PC-9 (cell line): ENCODE results near the gene CLEC16A. TPM values are rescaled to one million over a fixed set of nuclear protein-coding genes. Genes with fewer than 3 reads are reported as not detected.

Experiments used
- BruUV-seq: library from RNA; stranded (reverse); fragments of 400-500 nt; replicated peaks from 2 replicates; lab custom pipeline; 2021; lab: Mats Ljungman, UMichigan
- CTCF ChIA-PET: fragments of 300-600 bp; sonication (Branson Sonifier 250); formaldehyde crosslinking; loops from one replicate; lab custom pipeline; 2022; ENCODE audit warnings: antibody characterized with exemption; lab: Charles Lee
- POLR2A ChIA-PET: fragments of 300-600 bp; sonication (Branson Sonifier 250); formaldehyde crosslinking; loops from one replicate; lab custom pipeline; 2022; ENCODE audit warnings: antibody characterized with exemption; ENCODE audit not compliant: unreplicated experiment; lab: Charles Lee
- DNase-seq, 2 experiments: peaks; one replicate each; pipeline versions ENCODE4 v3.0.0 to v3.0.0-alpha.2; 2015 to 2022; ENCODE audit warnings: mixed read lengths in 1 of 2
- H2AFZ ChIP-seq: fragments of 200-600 bp; sonication (generic); 2 replicates; pipeline ENCODE4 v1.8.1; 2017; ENCODE audit warnings: antibody characterized with exemption
- H3F3A ChIP-seq: fragments of 200-600 bp; sonication (generic); 2 replicates; pipeline ENCODE4 v1.8.1; 2017; ENCODE audit warnings: antibody characterized with exemption, mild to moderate bottlenecking, low read depth; ENCODE audit not compliant: insufficient read depth
- H3K27ac ChIP-seq: fragments of 200-600 bp; sonication (generic); 2 replicates; pipeline ENCODE4 v1.6.1; 2016; ENCODE audit warnings: mixed run types
- H3K27me3 ChIP-seq: fragments of 200-600 bp; sonication (generic); 2 replicates; pipeline ENCODE4 v1.6.1; 2016; ENCODE audit warnings: low read depth, mixed run types; ENCODE audit not compliant: insufficient read depth
- H3K36me3 ChIP-seq: fragments of 200-600 bp; sonication (generic); 2 replicates; pipeline ENCODE4 v1.6.1; 2016; ENCODE audit warnings: low read depth, mixed run types
- H3K4me1 ChIP-seq: fragments of 200-600 bp; sonication (generic); replicated peaks from 2 replicates; pipeline ENCODE4 v1.6.1; 2016; ENCODE audit warnings: mixed run types; ENCODE audit not compliant: insufficient read depth
- H3K4me2 ChIP-seq: fragments of 200-600 bp; sonication (generic); 2 replicates; pipeline ENCODE4 v1.6.1; 2017; ENCODE audit warnings: mixed run types
- H3K4me3 ChIP-seq: fragments of 200-600 bp; sonication (generic); 2 replicates; pipeline ENCODE4 v1.6.1; 2016; ENCODE audit warnings: mixed run types
- H3K79me2 ChIP-seq: fragments of 200-600 bp; sonication (generic); 2 replicates; pipeline ENCODE4 v1.6.1; 2017; ENCODE audit warnings: low read depth, mixed run types
- H3K9me2 ChIP-seq: fragments of 200-600 bp; sonication (generic); 2 replicates; pipeline ENCODE4 v1.8.1; 2017; ENCODE audit warnings: mild to moderate bottlenecking; ENCODE audit not compliant: insufficient read depth
- H3K9me3 ChIP-seq: fragments of 200-600 bp; sonication (generic); 2 replicates; pipeline ENCODE4 v1.8.1; 2016; ENCODE audit warnings: low read depth; ENCODE audit not compliant: insufficient read depth
- H4K20me1 ChIP-seq: fragments of 200-600 bp; sonication (generic); 2 replicates; pipeline ENCODE4 v1.8.1; 2017; ENCODE audit not compliant: insufficient read depth
- EZH2 ChIP-seq: fragments of 200-600 bp; sonication (generic); IDR thresholded peaks from 2 replicates; pipeline ENCODE4 v1.8.0; 2017; ENCODE audit warnings: antibody characterized with exemption, low read depth
- intact Hi-C: fragments of 100-400 bp; cut with micrococcal nuclease; formaldehyde crosslinking; loops from one replicate; pipeline ENCODE4 v1.10.0; 2022; ENCODE audit not compliant: unreplicated experiment
- total RNA-seq: library from RNA; stranded (reverse); gene quantifications from 2 replicates; pipeline ENCODE4 v1.2.3, GENCODE V29; 2021
- TF ChIP-seq, protein P1 (sequence below): fragments of 200-600 bp; sonication (generic); conservative IDR thresholded peaks from 2 replicates; pipeline ENCODE4 v1.6.1; 2017; ENCODE audit warnings: mixed run types, antibody characterized with exemption, mild to moderate bottlenecking, moderate library complexity

The CLEC16A gene
- total RNA-seq, 1 experiment from 2014 or later: 34.9 TPM

DNA sequence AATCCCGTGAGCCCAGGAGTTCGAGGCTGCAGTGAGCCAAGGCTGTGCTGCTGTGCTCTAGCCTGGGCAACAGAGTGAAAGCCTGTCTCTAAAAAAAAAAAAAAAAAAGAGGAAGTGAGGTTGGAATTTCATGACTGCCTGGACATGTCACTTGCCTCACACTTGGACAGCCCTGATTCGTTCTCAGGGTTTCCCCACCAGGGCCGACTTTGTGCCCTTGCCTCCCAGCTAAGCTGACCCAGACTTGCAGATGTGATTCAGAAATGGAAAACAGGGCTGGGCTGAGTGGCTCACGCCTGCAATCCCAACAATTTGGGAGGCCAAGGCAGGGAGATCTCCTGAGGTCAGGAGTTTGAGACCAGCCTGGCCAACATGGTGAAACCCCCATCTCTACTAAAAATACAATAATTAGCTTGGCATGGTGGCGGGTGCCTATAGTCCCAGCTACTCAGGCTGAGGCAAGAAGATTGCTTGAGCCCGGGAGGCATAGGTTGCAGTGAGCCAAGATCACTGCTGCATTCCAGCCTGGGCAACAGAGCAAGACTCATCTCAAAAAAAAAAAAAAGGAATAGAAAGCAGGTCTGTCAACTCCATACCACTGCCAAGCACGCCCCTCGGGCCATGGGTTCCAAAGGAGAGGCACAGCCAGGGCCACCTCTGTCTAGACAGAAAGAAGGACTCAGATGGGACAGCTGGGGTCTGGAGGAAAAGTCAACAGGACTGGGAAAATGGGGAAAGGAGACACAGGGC, 264.7 kb downstream of the CLEC16A start:
- no peak for TF ChIP-seq EZH2
- TF ChIP-seq, protein P1, sequence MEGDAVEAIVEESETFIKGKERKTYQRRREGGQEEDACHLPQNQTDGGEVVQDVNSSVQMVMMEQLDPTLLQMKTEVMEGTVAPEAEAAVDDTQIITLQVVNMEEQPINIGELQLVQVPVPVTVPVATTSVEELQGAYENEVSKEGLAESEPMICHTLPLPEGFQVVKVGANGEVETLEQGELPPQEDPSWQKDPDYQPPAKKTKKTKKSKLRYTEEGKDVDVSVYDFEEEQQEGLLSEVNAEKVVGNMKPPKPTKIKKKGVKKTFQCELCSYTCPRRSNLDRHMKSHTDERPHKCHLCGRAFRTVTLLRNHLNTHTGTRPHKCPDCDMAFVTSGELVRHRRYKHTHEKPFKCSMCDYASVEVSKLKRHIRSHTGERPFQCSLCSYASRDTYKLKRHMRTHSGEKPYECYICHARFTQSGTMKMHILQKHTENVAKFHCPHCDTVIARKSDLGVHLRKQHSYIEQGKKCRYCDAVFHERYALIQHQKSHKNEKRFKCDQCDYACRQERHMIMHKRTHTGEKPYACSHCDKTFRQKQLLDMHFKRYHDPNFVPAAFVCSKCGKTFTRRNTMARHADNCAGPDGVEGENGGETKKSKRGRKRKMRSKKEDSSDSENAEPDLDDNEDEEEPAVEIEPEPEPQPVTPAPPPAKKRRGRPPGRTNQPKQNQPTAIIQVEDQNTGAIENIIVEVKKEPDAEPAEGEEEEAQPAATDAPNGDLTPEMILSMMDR: no peak
- no peaks in the 10 kb centered on the region for H3K36me3 ChIP-seq
- no peak overlapping the region for H3K4me2 ChIP-seq
- no peaks in the 10 kb centered on the region for H3K9me2 ChIP-seq
- no peaks in the 10 kb centered on the region for H3K27me3 ChIP-seq
- H3F3A ChIP-seq: no peaks in the 10 kb centered on the region
- peaks cover 3% of the 10 kb centered on the region; the same call in 1 of the 2 replicates for H3K9me3 ChIP-seq
- no peak overlapping the region for H2AFZ ChIP-seq
- DNase-seq: no peak
- H3K4me1 ChIP-seq: peaks cover 6% of the 10 kb centered on the region; the same call in 1 of the 2 replicates
- BruUV-seq: no TSS peak
- intact Hi-C loops: no loop called here
- CTCF ChIA-PET: interaction anchor here (0.7 kb wide), 1 partner anchor 206 kb away, joined by 4 read pairs; no protein-coding TSS in a partner anchor
- H3K4me3 ChIP-seq: no peak overlapping the region
- no peak overlapping the region for H3K27ac ChIP-seq
- POLR2A ChIA-PET: no interaction called here
- H3K79me2 ChIP-seq: no peaks in the 10 kb centered on the region
- no peaks in the 10 kb centered on the region for H4K20me1 ChIP-seq

DNA sequence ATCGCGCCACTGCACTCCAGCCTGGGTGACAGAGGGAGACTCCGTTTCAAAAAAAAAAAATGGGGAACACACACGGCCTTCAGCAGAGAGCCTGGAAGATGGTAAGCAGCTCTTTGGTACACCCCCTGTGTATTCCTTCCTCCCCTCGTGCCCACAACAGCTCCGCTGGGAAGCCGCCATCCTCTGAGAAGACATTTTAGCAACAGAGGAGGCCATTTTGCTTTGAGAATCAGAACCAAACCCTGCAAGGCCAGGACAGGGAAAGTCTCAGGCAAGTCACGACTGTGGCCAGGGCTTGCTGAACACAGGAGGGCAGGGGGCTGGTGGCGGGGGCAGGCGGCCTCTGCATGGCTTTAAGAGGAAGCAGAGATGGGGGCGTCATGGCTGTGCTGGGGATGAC, 265.9 kb downstream of the CLEC16A start:
- Histone ChIP-seq H3K27me3 (no peaks in the 10 kb centered on the region), H3K4me1 (no peaks in the 10 kb centered on the region), H3F3A (no peaks in the 10 kb centered on the region), H3K4me2 (no peak overlapping the region), H3K79me2 (no peaks in the 10 kb centered on the region), H4K20me1 (no peaks in the 10 kb centered on the region), H3K9me2 (no peaks in the 10 kb centered on the region), H3K36me3 (no peaks in the 10 kb centered on the region), H3K4me3 (no peak overlapping the region), H3K27ac (no peak overlapping the region), H2AFZ (no peak overlapping the region), H3K9me3 (peaks cover 3% of the 10 kb centered on the region; the same call in 1 of the 2 replicates)
- no peak for DNase-seq
- no peak for TF ChIP-seq EZH2
- TF ChIP-seq, protein P1: no peak
- intact Hi-C loops: no loop called here
- no TSS peak for BruUV-seq
- CTCF ChIA-PET: no interaction called here
- POLR2A ChIA-PET: no interaction called here

- intact Hi-C loops: no loop called here
- H3K4me2 ChIP-seq: no peak overlapping the region
- CTCF ChIA-PET: interaction anchor here (0.6 kb wide), 1 partner anchor 166 kb away, joined by 5 read pairs; no protein-coding TSS in a partner anchor
- H3K9me3 ChIP-seq: peaks cover 3% of the 10 kb centered on the region; the same call in 1 of the 2 replicates
- H3K4me3 ChIP-seq: no peak overlapping the region
- no peaks in the 10 kb centered on the region for H3K79me2 ChIP-seq
- POLR2A ChIA-PET: no interaction called here
- no peaks in the 10 kb centered on the region for H3F3A ChIP-seq
- no peaks in the 10 kb centered on the region for H3K9me2 ChIP-seq
- DNase-seq: no peak
- H3K36me3 ChIP-seq: no peaks in the 10 kb centered on the region
- H3K27ac ChIP-seq: no peak overlapping the region
- TF ChIP-seq, protein P1: no peak
- no peak for TF ChIP-seq EZH2
- no peak overlapping the region for H2AFZ ChIP-seq
- BruUV-seq: no TSS peak
- H3K27me3 ChIP-seq: no peaks in the 10 kb centered on the region
- H4K20me1 ChIP-seq: no peaks in the 10 kb centered on the region
- H3K4me1 ChIP-seq: no peaks in the 10 kb centered on the region
These were observed 267.0 kb downstream of the CLEC16A start for GRCh38 chr16:11211061-11211976.
